GM21717 (cell line): ENCODE measurements around the gene CBR1.
"Not testable (repeated sequence)": the region's sequence is repeated elsewhere in the genome, so short reads cannot be mapped to it uniquely, and the experiment has no call there.

Experiments
- ATAC-seq: cut with Tn5 transposase; IDR thresholded peaks from one replicate; pipeline ENCODE4 v1.9.1; 2021; ENCODE audit warnings: mild to moderate bottlenecking, moderate library complexity; ENCODE audit not compliant: unreplicated experiment

Gene CBR1

DNA sequence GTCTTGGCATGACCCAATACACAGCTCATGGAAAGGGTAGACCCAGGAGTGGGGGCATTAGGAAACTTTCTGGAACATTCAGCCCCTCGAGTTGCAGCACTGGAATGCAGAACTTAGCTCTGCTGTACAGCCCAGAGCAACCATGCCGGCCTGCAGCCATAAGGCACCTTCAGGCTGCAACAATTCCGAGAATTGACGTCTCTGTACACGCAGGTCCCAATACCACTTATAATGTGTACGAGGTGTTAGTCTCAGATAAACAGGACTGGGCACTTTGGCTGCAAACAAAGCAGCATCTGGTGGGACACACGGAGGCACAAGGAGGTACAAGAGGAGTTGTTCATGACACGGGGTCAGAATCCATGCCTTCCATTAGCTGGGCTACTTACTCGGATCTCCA is 7.9 kb downstream of the CBR1 start:
- ATAC-seq: no peak

DNA sequence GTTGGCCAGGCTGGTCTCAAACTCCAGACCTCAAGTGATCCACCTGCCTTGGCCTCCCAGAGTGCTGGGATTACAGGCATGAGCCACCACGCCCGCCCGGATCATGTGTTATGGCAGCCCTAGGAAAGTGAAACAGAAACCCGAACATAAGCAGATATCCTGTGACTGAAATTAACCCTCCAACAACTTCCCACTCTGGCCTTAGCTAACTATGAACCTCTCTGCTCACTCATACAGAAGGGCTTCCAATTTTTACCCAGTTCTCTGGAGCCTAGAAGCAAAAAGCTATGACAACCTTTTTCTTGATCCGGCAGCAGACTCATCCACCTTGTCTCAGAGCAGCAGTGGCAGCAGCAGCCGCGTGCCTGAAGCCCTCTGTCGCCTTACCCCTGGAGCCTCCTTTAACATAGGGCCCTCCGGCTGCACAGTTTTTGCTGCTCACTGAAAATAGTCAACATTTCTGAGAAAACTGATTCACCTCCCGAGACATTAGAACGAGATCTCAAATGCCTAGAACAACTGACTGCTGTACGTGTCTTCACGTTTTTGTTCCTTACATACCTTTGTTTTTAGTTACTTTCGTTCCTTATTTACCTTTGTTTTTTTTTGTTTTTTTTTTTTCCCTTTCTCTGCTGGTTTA is 9.3 kb downstream of the CBR1 start:
- ATAC-seq: no peak

DNA sequence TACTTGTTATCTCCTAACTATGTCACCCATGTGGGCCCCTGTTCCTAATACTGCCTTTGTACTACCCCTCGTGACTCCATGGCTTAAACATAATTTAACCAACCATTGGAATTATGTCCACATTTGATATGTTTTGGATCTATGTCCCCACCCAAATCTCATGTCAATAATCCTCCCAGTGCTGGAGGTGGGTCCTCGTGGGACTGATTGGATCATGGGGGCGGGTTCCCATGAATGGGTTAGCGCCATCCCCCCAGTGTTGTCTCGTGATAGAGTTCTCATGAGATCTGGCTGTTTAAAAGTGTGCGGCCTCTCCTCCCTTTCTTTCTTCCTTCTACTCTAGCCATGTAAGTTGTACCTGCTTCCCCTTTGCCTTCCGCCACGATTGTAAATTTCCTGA is 9.8 kb downstream of the CBR1 start:
- ATAC-seq: no peak

DNA sequence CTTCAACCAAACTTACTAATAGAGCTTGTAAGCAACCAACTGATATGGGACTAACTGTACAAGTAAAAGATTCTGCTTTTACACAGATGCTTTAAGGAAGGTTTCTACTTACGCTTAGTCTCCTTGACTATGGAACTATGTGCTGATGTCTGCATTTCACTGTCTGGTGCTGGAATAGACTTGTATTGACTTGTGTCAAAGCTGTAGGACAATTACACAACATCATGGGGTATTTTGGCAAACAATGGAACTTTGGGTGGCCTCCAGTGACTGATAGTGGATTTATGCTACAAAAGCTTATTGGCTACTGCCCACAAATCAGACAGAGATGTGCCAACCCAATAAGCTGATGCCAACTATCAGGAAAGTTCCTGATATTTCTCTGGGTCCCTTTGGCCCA is 10.6 kb downstream of the CBR1 start:
- no peak for ATAC-seq

DNA sequence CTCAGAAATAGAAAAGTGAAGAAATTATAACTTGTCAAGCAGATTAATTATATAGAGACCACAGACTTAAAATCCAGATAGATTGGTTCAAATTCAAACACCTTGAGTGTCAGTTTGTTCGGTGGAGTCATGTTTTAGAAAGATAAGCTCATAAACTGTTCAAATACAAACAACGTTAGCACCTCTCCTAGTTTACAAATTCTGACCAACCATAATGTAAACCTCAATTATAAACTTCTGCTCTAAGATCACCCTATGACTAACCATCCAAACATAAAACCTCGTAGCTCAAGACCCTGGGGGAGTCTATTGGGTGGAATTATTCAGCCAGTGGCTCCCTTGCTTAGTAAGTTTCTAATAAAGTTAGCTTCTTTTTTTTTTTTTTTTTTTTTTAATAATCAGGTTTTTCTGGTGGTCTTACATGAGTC is 12.4 kb downstream of the CBR1 start:
- ATAC-seq: no peak

DNA sequence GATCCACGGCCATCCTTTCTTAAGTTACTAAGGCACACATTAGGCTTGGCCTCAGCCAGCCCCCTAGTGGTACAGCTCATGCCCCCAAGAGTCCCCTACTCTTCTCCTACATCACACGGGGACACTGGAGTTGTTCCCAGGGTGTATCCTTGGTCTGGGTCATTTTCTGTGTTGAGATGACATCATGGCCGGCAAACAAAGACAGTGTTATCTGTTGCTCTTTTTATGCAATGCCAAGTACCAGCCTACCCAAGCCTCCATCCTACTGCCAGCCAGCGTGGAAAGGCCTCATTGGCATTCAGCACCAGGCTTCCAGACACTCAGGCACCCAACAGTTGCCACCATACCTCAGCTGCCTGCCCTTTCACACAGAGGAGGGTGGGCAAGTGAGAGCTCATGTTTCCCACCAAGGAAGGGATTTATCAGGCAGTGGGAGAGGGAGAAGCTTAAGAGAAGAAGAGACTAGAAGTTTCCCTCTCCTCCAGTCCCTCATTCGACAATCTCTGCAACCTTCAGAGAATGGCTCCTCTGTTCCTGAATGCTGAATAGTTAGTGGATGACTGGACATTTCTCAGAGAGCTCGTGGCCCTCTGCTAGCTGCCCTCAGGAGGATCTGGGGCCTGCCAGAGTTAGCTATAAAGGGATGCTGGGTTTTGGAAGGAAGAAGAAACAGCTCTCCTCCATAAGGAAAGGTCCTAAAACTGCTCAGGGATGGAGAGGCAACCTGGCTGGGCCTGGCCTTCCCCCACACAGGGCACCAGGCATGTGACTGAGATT is 17.7 kb downstream of the CBR1 start:
- ATAC-seq: no peak

DNA sequence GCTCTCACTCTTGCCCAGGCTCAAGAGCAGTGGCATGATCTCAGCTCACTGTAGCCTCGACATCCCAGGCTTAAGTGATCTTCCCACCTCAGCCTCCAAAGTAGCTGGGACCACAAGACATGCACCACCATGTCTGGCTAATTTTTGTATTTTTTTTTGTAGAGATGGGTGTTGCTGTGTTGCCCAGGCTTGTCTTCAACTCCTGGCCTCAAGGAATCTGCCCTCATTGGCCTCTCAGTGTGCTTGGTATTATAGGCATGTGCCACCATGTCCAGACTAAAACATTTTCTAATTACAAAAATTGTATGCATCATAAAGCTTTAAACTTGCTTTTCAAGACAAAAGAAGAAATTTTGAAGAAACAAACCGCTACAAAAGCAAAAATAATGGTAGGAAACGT is 20.1 kb downstream of the CBR1 start:
- no peak for ATAC-seq

DNA sequence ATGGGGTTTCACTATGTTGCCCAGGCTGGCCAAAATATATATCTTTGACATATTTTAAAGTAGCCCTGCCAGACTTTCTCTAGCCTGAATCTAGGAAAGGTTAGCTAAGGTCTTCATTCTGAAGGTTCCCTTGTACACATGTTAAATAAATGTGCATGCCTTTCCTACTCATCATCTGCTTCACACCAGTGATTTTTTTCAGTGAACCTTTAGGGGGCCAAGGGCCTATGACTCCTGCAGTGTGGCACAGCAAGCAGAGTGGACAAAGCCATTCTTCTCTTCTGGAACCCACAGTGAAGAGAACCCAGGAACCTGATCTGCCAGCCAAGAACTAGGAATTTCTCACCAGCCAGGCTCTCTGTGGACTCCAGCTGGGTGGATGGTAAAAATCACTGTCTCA is 22.9 kb downstream of the CBR1 start:
- no peak for ATAC-seq

DNA sequence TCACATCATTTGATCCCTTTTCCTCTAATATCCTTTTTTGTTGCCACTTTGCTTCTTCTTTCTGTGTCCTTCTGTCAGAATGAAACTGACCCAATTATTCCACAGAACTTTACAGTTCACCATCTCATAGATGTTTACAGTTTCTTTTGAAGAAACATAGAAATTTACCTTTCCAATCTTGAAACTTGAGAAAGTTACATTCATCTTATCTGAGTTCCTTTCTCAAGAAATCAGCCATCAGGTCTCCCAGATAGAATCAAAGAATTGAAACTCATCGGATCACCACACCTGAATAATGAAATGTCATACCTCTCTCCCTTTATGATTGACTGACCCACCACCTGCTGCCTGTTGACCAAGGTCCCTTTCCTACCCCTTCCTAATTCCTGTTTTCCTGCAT is 23.7 kb downstream of the CBR1 start:
- no peak for ATAC-seq

DNA sequence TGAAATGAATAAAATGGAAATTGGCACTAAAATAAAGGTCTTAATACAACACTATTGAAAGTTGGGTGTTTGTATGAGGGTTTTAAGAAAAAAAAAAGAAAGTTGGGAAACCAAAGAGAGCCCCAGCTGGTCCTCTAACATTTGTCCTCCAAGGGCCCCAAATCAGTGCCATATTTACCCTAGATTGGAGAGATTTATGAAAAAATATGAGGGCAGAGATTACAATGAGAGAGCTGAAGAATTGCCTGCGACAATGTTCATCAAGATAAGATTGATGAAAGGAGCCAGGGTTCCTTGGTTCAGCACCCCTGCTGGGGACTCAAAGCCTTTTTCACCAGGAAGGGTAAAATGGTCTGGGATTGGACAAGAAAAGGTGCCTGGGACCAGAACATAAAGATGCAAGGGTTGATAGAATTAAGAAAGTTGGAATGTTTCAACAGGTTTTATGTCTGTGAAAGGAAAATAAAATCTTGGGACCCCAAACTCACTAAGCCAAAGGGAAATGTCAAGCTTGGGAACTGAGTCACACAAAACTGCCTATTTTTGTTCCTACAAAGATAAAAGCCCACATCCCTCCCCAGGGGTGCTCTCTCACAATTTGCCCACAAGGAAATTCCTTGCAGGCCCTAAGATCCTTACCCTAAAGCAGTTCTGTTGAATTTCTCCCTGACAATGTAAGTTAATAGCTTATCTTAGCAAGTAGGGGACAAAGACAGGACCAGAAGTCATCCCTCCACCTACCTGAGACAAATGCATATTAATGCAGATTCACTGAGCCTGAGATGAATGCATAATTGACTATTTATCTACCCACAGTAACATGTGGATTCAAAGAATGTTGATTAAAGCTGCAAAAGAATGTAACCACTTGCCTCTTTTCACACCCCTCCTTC is 26.8 kb downstream of the CBR1 start:
- no peak for ATAC-seq

DNA sequence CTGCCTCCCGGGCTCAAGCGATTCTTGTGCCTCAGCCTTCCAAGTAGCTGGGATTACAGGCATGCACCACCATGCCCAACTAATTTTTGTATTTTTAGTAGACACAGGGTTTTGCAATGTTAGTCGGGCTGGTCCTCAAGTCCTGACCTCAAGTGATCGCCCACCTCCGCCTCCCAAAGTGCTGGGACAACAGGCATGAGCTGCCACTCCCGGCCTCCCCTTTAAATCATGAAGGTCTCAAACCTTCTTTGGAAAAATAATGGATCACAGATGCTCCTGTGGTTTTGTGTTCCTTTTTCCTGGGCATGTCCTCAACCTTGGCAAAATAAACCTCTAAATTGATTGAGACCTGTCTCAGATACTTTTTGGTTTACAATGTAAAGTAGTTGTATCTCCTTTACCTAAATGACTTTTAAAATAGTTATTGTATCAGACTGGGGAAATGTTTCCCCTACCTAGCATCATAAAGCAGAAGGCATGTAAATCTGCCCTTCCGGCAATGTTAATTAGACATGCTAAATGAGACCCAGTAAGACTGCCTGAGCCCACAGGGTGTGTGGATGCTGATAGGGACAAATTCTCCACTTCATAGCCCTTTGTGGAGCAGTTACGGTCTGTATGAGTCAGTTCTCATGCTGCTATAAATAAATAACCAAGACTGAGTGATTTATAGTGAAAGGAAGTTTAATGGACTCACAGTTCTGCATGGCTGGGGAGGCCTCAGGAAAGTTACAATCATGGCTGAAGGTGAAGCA is 27.8 kb downstream of the CBR1 start:
- no peak for ATAC-seq

DNA sequence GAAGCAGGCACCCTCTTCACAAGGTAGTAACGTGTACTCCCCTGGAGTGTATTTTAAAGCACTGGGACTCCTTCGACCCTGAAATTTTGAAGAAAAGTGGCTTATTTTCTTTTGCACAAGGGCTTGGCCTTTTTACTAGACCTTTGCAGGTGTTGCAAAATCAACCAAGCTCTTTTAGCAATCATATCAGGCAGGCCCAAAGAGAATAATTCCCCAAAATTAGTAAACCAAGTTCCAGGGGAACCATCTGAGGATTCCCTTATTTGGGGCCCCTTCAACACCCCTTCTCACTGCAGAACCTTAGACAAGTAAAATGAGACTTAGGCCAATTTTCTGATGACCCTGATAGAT is 28.3 kb downstream of the CBR1 start:
- ATAC-seq: no peak

DNA sequence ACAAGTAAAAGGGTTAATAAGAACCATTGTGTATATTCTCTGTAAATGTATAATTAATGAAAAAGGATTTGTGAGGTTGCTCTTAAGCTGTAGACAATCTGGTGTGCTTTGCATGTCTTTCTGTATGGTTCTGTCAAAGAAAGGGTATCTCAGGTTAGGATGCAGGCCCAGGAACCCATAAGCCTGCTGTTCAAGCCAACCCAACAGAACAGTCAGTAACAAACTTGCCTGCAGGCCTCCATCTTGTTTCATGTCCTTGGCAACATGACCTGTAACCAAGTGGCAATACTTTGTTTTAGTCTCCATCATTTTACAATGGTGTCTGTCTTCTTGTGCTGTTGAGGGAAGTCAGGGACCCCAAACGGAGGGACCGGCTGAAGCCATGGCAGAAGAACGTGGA is 29.2 kb downstream of the CBR1 start:
- ATAC-seq: no peak

DNA sequence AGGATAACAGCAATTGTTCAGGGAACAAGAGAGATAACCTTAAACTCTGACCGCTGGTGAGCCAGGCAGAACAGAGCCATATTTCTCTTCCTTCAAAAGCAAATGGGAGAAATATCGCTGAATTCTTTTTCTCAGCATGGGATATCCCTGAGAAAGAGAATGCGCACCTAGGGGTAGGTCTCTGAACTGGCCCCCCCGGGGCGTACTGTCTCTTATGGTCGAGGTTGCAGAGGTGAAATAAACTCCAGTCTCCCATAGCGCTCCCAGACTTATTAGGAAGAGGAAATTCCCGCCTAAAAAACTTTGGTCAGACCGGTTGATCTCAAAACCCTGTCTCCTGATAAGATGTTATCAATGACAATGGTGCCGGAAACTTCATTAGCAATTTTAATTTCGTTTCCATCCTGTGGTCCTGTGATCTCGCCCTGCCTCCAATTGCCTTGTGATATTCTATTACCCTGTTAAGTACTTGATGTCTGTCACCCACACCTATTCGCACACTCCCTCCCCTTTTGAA is 29.9 kb downstream of the CBR1 start:
- ATAC-seq: not testable (repeated sequence)

DNA sequence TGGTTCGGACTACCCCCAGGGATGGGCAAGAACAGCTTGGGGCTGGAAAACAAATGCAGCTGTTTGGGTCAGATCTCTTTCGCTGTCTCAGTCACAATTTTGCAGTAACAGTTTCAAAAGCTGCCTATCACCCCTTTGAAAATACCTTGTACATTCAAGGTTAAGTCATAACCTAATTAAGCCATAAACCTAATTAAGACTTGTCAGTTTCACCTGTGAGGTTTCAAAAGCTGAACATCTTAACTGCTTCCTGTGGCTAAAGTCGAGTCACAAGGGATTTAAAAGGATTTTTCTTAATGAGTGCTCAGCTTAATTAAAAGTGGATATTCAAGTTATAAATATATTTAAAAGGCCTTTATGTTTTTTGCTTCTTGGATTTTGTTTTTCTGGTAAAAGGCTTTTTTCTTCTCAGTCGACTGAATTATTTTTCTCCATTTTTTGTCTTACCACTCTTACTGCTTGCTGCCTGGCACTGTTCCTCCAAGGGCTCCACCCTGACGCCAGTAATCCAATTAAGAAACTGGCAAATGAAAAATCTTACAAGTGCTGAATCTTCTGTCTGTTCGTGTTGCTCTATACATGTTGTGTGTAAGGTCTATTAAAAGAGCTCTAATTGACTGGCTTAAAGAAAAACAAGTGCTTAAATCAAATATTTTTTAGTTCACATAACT is 31.3 kb downstream of the CBR1 start:
- ATAC-seq: no peak

DNA sequence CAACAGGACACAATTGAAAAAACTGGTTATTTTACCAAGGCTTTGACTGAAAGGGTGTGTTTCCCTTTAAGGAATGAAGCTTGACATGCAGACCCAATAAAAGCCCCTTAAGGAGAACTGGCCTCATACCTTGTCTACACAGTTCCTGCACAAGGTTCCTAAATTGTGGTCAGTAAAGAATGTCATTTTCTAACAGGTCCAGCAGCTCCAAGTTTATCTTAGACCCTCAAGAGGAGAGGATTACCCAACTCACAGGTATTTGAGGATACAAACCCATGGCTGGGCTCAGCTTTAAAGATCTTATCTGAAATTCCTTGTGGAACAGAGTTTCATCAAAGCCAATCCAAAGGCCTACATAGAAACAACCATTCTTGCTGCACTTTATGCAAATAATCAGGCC is 33.6 kb downstream of the CBR1 start:
- ATAC-seq: no peak

DNA sequence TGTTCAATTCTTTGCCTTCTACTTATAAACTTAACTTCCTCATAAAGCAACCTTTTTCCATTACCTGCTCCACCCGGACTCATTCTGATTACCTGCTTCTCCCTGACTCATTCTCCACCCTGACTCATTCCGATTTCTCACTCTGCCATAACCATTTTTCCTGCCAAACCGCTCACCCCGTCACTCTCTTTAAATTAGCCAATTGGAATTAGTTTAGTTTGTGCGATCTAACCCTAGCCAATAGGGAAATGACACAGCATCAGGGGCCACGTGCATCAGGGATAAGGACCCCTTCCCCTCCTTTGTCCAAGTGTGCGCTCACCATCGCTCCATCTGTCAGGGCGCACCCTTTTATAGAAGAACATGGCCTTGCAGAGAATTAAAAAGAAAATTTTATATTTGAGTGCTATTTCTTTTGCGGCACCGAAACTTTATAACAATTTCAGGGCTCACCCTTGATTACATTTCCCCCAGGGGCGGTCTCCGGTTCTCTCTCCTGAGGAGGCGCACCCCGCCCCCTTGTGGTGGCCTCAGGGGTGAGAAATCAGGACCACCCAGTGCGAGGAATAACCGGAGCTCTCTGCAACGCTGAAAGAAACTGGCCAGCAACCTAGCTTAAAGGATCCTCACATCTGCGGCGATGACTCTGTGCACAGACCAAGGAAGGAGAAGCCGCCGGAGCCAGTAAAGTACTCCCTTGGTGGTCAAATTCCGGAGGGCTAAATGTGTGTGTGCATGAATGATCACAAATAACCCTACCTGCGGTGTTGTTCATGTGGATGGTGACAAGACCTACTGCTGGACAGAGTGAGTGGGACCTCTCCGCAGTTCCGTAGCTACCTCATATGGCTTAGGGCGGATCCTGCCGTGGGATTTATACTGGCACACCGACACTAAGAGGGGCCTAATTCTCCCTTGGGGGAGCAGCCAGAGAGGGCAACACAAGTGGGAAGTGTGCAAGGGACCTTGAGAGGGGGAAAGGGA is 34.8 kb downstream of the CBR1 start:
- ATAC-seq: no peak

DNA sequence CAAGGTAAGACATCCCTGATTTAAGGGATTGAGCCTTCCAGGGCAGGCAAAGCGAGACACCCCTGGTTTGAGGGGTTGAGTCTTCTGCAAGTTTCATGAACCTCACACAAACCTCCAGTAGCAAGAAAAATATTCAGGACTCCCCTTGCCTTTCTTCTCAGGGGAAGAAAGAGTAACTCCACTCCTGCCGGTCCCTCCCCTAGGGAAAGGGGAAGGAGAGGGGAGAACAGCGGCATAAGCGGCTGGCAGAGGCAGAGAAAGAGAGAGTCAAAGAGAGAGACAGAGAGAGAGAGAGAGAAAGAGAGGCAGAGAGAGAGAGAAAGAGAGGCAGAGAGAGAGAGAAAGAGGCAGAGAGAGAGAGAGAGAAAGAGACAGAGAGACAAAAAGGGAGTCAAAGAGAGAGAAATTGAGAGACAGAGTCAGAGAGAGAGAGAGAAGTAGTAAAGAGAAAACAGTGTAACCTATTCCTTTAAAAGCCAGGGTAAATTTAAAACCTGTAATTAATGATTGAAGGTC is 35.6 kb downstream of the CBR1 start:
- ATAC-seq: no peak

DNA sequence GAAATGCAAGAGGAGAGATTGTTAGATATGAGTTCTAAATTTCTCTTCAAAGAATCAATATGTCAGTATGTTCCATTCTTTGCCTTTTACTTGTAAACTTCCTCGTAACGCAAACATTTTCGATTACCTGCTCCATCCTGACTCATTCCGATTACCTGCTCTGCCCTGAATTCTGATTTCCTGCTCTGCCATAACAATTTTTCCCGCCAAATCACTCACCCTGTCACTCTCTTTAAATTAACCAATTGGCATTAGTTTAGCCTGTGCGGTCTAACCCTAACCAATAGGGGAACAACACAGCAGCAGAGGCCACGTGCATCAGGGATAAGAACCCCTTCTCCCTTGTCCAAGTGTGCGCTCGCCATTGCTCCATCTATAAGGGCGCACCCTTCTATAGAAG is 40.0 kb downstream of the CBR1 start:
- no peak for ATAC-seq
